Common myeloid progenitor, CD34-positive (primary cell): ENCODE measurements around the gene FRMD3.

Experiments
- CTCF ChIA-PET: fragments of 350-600 bp; sonication (Branson Sonifier 250); formaldehyde crosslinking; loops from one replicate; lab custom pipeline; 2021; ENCODE audit warnings: antibody characterized with exemption; lab: Charles Lee
- POLR2A ChIA-PET: fragments of 350-600 bp; sonication (Branson Sonifier 250); formaldehyde crosslinking; loops from one replicate; lab custom pipeline; 2021; ENCODE audit warnings: antibody characterized with exemption; lab: Charles Lee
- DNase-seq, 3 donors: peaks; one replicate each; pipeline versions ENCODE4 v3.0.0 to v3.0.0-alpha.2; 2013
- H3K27ac ChIP-seq, 2 experiments: 1 replicate in 1 of 2; 2 replicates in 1 of 2; pipeline ENCODE4 v1.7.0; 2013; ENCODE audit warnings: inconsistent platforms in 2 of 2, low read length in 2 of 2, mild to moderate bottlenecking in 2 of 2, low read depth in 1 of 2, moderate library complexity in 1 of 2; ENCODE audit not compliant: severe bottlenecking in 2 of 2, insufficient read depth in 1 of 2, poor library complexity in 1 of 2
- H3K27me3 ChIP-seq, 5 experiments: replicated peaks in 2 of 5; 1 replicate in 3 of 5; 2 replicates in 2 of 5; pipeline versions ENCODE4 v1.6.1 to v1.7.0; 2013; ENCODE audit warnings: low read length in 4 of 5, mild to moderate bottlenecking in 2 of 5, moderate library complexity in 2 of 5, inconsistent platforms in 1 of 5; ENCODE audit not compliant: insufficient read depth in 5 of 5, control insufficient read depth in 4 of 5
- H3K36me3 ChIP-seq, 4 experiments: 1 replicate in 2 of 4; 2 replicates in 2 of 4; pipeline versions ENCODE4 v1.6.1 to v1.7.0; 2013; ENCODE audit warnings: low read length in 3 of 4, control low read depth in 1 of 4, mild to moderate bottlenecking in 1 of 4; ENCODE audit not compliant: control insufficient read depth in 4 of 4, insufficient read depth in 4 of 4
- H3K4me1 ChIP-seq, 4 experiments: 1 replicate in 3 of 4; 2 replicates in 1 of 4; pipeline versions ENCODE4 v1.6.1 to v1.7.1; 2013; ENCODE audit warnings: low read length in 3 of 4, mild to moderate bottlenecking in 3 of 4, control low read depth in 1 of 4, inconsistent platforms in 1 of 4, moderate library complexity in 1 of 4; ENCODE audit not compliant: control insufficient read depth in 4 of 4, insufficient read depth in 4 of 4; ENCODE audit errors: control extremely low read depth in 1 of 4
- H3K4me3 ChIP-seq, 7 experiments: 1 replicate in 4 of 7; 2 replicates in 3 of 7; pipeline versions ENCODE4 v1.5.1 to v1.7.0; 2013; ENCODE audit warnings: mild to moderate bottlenecking in 7 of 7, low read length in 6 of 7, moderate library complexity in 6 of 7, inconsistent platforms in 2 of 7, low read depth in 2 of 7, control low read depth in 1 of 7; ENCODE audit not compliant: insufficient read depth in 4 of 7, control insufficient read depth in 1 of 7; ENCODE audit errors: extremely low read depth in 1 of 7
- H3K9me3 ChIP-seq, 5 experiments: 1 replicate in 4 of 5; 2 replicates in 1 of 5; pipeline versions ENCODE4 v1.6.1 to v1.7.1; 2013; ENCODE audit warnings: low read length in 4 of 5, mild to moderate bottlenecking in 2 of 5, inconsistent platforms in 1 of 5, low read depth in 1 of 5, moderate library complexity in 1 of 5; ENCODE audit not compliant: control insufficient read depth in 4 of 5, insufficient read depth in 2 of 5; ENCODE audit errors: control extremely low read depth in 1 of 5
- WGBS: methylation state at CpG from one replicate; pipeline ENCODE4 v1.1.5; 2013; ENCODE audit not compliant: insufficient coverage; 5-methylcytosine and 5-hydroxymethylcytosine counted together

Gene FRMD3

GRCh38 chr9:83435301-83435700 lies 102.9 kb downstream of the FRMD3 start:
- CTCF ChIA-PET = no interaction called here
- Histone ChIP-seq H3K27me3 (no peaks in the 10 kb centered on the region), H3K4me1 (no peaks in the 10 kb centered on the region), H3K4me3 (no peak overlapping the region), H3K27ac (no peak overlapping the region), H3K9me3 (no peaks in the 10 kb centered on the region), H3K36me3 (no peaks in the 10 kb centered on the region)
- POLR2A ChIA-PET = no interaction called here
- 67% methylated on average over 4 of the region's 4 CpGs for WGBS
- no peak for DNase-seq

GRCh38 chr9:83434254-83434653 lies 103.9 kb downstream of the FRMD3 start:
- 100% methylated on average over 1 of the region's 1 CpG for WGBS
- no peak overlapping the region for H3K4me3 ChIP-seq
- no peaks in the 10 kb centered on the region for H3K9me3 ChIP-seq
- ChIA-PET POLR2A (no interaction called here), CTCF (no interaction called here)
- no peak overlapping the region for H3K27ac ChIP-seq
- H3K36me3 ChIP-seq = no peaks in the 10 kb centered on the region
- DNase-seq = no peak
- no peaks in the 10 kb centered on the region for H3K4me1 ChIP-seq
- H3K27me3 ChIP-seq = no peaks in the 10 kb centered on the region

- CTCF ChIA-PET = no interaction called here
- H3K36me3 ChIP-seq = no peaks in the 10 kb centered on the region
- no peaks in the 10 kb centered on the region for H3K4me1 ChIP-seq
- no peak overlapping the region for H3K27ac ChIP-seq
- WGBS = 100% methylated on average over 1 of the region's 1 CpG
- no peaks in the 10 kb centered on the region for H3K9me3 ChIP-seq
- POLR2A ChIA-PET = no interaction called here
- DNase-seq = no peak
- H3K27me3 ChIP-seq = no peaks in the 10 kb centered on the region
- no peak overlapping the region for H3K4me3 ChIP-seq
Observed at GRCh38 chr9:83433846-83434245, 104.4 kb downstream of the FRMD3 start.

GRCh38 chr9:83432877-83433550 lies 105.2 kb downstream of the FRMD3 start:
- H3K36me3 ChIP-seq = no peaks in the 10 kb centered on the region
- H3K9me3 ChIP-seq = no peaks in the 10 kb centered on the region
- H3K4me1 ChIP-seq = no peaks in the 10 kb centered on the region
- ChIA-PET CTCF (no interaction called here), POLR2A (no interaction called here)
- H3K27ac ChIP-seq = no peak overlapping the region
- H3K27me3 ChIP-seq = no peaks in the 10 kb centered on the region
- WGBS = no CpG with 5 or more reads among the region's 2 CpGs
- H3K4me3 ChIP-seq = no peak overlapping the region
- no peak for DNase-seq

GRCh38 chr9:83432104-83432627 lies 106.0 kb downstream of the FRMD3 start:
- 100% methylated on average over 1 of the region's 6 CpGs for WGBS

GRCh38 chr9:83431101-83432060 lies 106.8 kb downstream of the FRMD3 start:
- Histone ChIP-seq H3K4me3 (no peak overlapping the region), H3K9me3 (no peaks in the 10 kb centered on the region), H3K27ac (no peak overlapping the region), H3K27me3 (no peaks in the 10 kb centered on the region), H3K36me3 (no peaks in the 10 kb centered on the region), H3K4me1 (no peaks in the 10 kb centered on the region)
- 96% methylated on average over 5 of the region's 7 CpGs for WGBS
- POLR2A ChIA-PET = interaction anchor here (0.7 kb wide), 1 partner anchor 97 kb away, joined by 3 read pairs; no protein-coding TSS in a partner anchor
- no peak for DNase-seq
- CTCF ChIA-PET = no interaction called here

More at GRCh38 chr9:83432104-83432627, 106.0 kb downstream of the FRMD3 start:
- POLR2A ChIA-PET = interaction anchor here (0.7 kb wide), 1 partner anchor 98 kb away, joined by 3 read pairs; no protein-coding TSS in a partner anchor
- DNase-seq = no peak
- CTCF ChIA-PET = no interaction called here
- Histone ChIP-seq H3K27me3 (no peaks in the 10 kb centered on the region), H3K36me3 (no peaks in the 10 kb centered on the region), H3K4me1 (no peaks in the 10 kb centered on the region), H3K27ac (no peak overlapping the region), H3K4me3 (no peak overlapping the region), H3K9me3 (no peaks in the 10 kb centered on the region)

GRCh38 chr9:83430681-83431080 lies 107.5 kb downstream of the FRMD3 start:
- Histone ChIP-seq H3K27me3 (no peaks in the 10 kb centered on the region), H3K9me3 (no peaks in the 10 kb centered on the region), H3K4me3 (no peak overlapping the region), H3K27ac (no peak overlapping the region), H3K4me1 (no peaks in the 10 kb centered on the region), H3K36me3 (no peaks in the 10 kb centered on the region)
- CTCF ChIA-PET = no interaction called here
- POLR2A ChIA-PET = no interaction called here
- WGBS = 86% methylated on average over 3 of the region's 4 CpGs
- no peak for DNase-seq
